K562 (cell line): ENCODE data around the gene NXN. TPM values are rescaled to one million over a fixed set of nuclear protein-coding genes. Genes with fewer than 3 reads are reported as not detected.
A peak's percentile ranks its signal among the peaks of the same experiment; 100 is the strongest.

Source experiments
- HDAC2 ChIP-seq: fragments of 450-650 bp; IDR thresholded peaks from 2 replicates; pipeline ENCODE4 v1.6.1; 2016; ENCODE audit warnings: mild to moderate bottlenecking
- KDM4B ChIP-seq, 2 experiments: fragments of 450-650 bp in 1 of 2; sonication (generic) in 1 of 2; IDR thresholded peaks; 2 replicates each; pipeline ENCODE4 v1.6.1; 2016 to 2017; ENCODE audit warnings: borderline replicate concordance in 2 of 2, antibody characterized with exemption in 1 of 2, low read depth in 1 of 2, mild to moderate bottlenecking in 1 of 2
- L3MBTL2 ChIP-seq: fragments of 450-650 bp; IDR thresholded peaks from 2 replicates; pipeline ENCODE4 v1.6.1; 2016; ENCODE audit warnings: mild to moderate bottlenecking, moderate library complexity
- MAFG ChIP-seq: fragments of 450-650 bp; conservative IDR thresholded peaks from 2 replicates; pipeline ENCODE4 v1.6.1; 2016; ENCODE audit warnings: missing genetic modification characterization, missing compliant biosample characterization
- NR2C1 ChIP-seq, 2 experiments: fragments of 450-650 bp; IDR thresholded peaks; 2 replicates each; pipeline ENCODE4 v1.6.1; 2017; ENCODE audit warnings: mild to moderate bottlenecking in 2 of 2, antibody characterized with exemption in 1 of 2, inconsistent platforms in 1 of 2, missing compliant biosample characterization in 1 of 2, missing genetic modification characterization in 1 of 2
- PBX2 ChIP-seq, 2 experiments: IDR thresholded peaks in 1 of 2; conservative IDR thresholded peaks in 1 of 2; 2 replicates each; pipeline ENCODE4 v1.6.1; 2016; ENCODE audit warnings: low read depth in 2 of 2, mild to moderate bottlenecking in 1 of 2, missing compliant biosample characterization in 1 of 2, missing genetic modification characterization in 1 of 2, moderate library complexity in 1 of 2
- PHF20 ChIP-seq: fragments of 450-650 bp; IDR thresholded peaks from 2 replicates; pipeline ENCODE4 v1.6.1; 2018; ENCODE audit not compliant: partially characterized antibody
- PHF8 ChIP-seq: fragments of 200-600 bp; sonication (generic); IDR thresholded peaks from 2 replicates; pipeline ENCODE4 v1.6.1; 2012; ENCODE audit warnings: mixed run types, mild to moderate bottlenecking, inconsistent platforms, low read length, moderate library complexity, borderline replicate concordance
- REST ChIP-seq, 2 experiments: fragments of 450-650 bp; formaldehyde crosslinking in 1 of 2; IDR thresholded peaks; 2 replicates each; pipeline versions ENCODE4 v1.4.0 to v1.6.1; 2014 to 2020; ENCODE audit warnings: mild to moderate bottlenecking in 2 of 2, borderline replicate concordance in 1 of 2, low read depth in 1 of 2
- TAF9B ChIP-seq: fragments of 450-650 bp; IDR thresholded peaks from 2 replicates; pipeline ENCODE4 v1.6.1; 2018; ENCODE audit warnings: mild to moderate bottlenecking; ENCODE audit not compliant: partially characterized antibody
- TCF3 ChIP-seq: sonication (generic); formaldehyde crosslinking; IDR thresholded peaks from 2 replicates; pipeline ENCODE4 v1.4.0; 2020; ENCODE audit warnings: mild to moderate bottlenecking, missing genetic modification reagents
- ZNF449 ChIP-seq: fragments of 250-450 bp; sonication (Bioruptor Pico); IDR thresholded peaks from 2 replicates; pipeline ENCODE4 v1.8.0; 2022; ENCODE audit warnings: moderate library complexity, mild to moderate bottlenecking, inconsistent platforms
- polyA plus RNA-seq, 8 experiments: library from polyadenylated mRNA; depleted of rRNA in 4 of 8; stranded (reverse) in 5 of 8; unstranded in 3 of 8; fragments of >200 nt; fragmentation: Nextera tagmentation in 2 of 8; fragmentation: Illumina TruSeq in 1 of 8; extraction: Ambion mirVana in 2 of 8; extraction: Trizol in 1 of 8; gene quantifications; 2 replicates each; pipeline versions ENCODE4 v1.2.1 to v1.2.3, GENCODE V29; 2011 to 2014; ENCODE audit warnings: inconsistent platforms in 1 of 8, missing spikeins in 1 of 8
- total RNA-seq, 7 experiments: library from RNA; depleted of rRNA in 6 of 7; stranded (reverse); fragments of >200 nt in 6 of 7; fragmentation: Illumina TruSeq in 2 of 7; extraction: Trizol in 2 of 7; gene quantifications; 2 replicates each; pipeline versions ENCODE4 v1.2.1 to v1.2.3, GENCODE V29; 2011 to 2021; ENCODE audit warnings: low replicate concordance in 1 of 7

NXN gene
- total and polyA plus RNA-seq, 9 of the 15 experiments (the other 6 are each of a cell fraction or from before 2014, with no cell fraction given), result 0.08 to 0.39 (median 0.29) TPM; not detected in 5

GRCh38 chr17:996554-997344, 17.2 kb upstream of the NXN start, which contains the start of gene TIMM22 (continued):
- TF ChIP-seq REST (IDR thresholded peaks at IDR 0.05; ENCODE audit: borderline replicate concordance) (peak; percentile 72), REST (CRISPR knock-in tag; IDR thresholded peaks at IDR 0.05; ENCODE audit: low read depth) (no peak), PBX2 (CRISPR knock-in tag; IDR thresholded peaks at IDR 0.05; ENCODE audit: low read depth) (no peak), PBX2 (tag; conservative IDR thresholded peaks at IDR 0.05; ENCODE audit: low read depth) (peak; percentile 12; the same call in 1 of the 2 replicates), PHF8 (peak; percentile 98), L3MBTL2 (peak; percentile 100), TAF9B (peak; percentile 95), TCF3 (CRISPR knock-in tag) (peak; percentile 51), NR2C1 (IDR thresholded peaks at IDR 0.05) (peak; percentile 55), NR2C1 (tag; IDR thresholded peaks at IDR 0.05) (peak; percentile 63), PHF20 (peak; percentile 82), MAFG (no peak), KDM4B (IDR thresholded peaks at IDR 0.05; ENCODE audit: borderline replicate concordance in 2 of 2, low read depth in 1 of 2) (no peak; a peak in 1 of 4 replicates), ZNF449 (CRISPR knock-in tag) (no peak), HDAC2 (peak; percentile 65; the same call in 1 of the 2 replicates)
